Spleen (tissue), 11 donors: ENCODE results near the gene AOAH. TPM values are rescaled to one million over a fixed set of nuclear protein-coding genes. Genes with fewer than 3 reads are reported as not detected.
"Not testable (repeated sequence)": the region's sequence is repeated elsewhere in the genome, so short reads cannot be mapped to it uniquely, and the experiment has no call there.

Source experiments
- DNase-seq: peaks from one replicate; pipeline ENCODE4 v3.0.0-alpha.2; 2020
- H3K27ac ChIP-seq, 8 donors: fragments of 200-600 bp; sonication (generic) in 7 of 8; 1 replicate in 4 of 8; 2 replicates in 4 of 8; pipeline versions ENCODE4 v1.5.0 to v1.8.0; 2016 to 2021; ENCODE audit warnings: inconsistent platforms in 4 of 8, mild to moderate bottlenecking in 4 of 8, moderate library complexity in 1 of 8
- H3K27me3 ChIP-seq, 7 donors: fragments of 200-600 bp; sonication (generic) in 6 of 7; replicated peaks in 1 of 7; 1 replicate in 4 of 7; 2 replicates in 3 of 7; pipeline versions ENCODE4 v1.5.0 to v1.8.0; 2016 to 2021; ENCODE audit warnings: inconsistent platforms in 3 of 7, mild to moderate bottlenecking in 1 of 7
- H3K36me3 ChIP-seq, 6 donors: fragments of 200-600 bp; sonication (generic) in 5 of 6; 1 replicate in 4 of 6; 2 replicates in 2 of 6; pipeline versions ENCODE4 v1.5.0 to v1.8.0; 2016 to 2021; ENCODE audit warnings: inconsistent platforms in 2 of 6
- H3K4me1 ChIP-seq, 6 donors: fragments of 200-600 bp; sonication (generic) in 5 of 6; 1 replicate in 3 of 6; 2 replicates in 3 of 6; pipeline versions ENCODE4 v1.5.0 to v1.8.0; 2016 to 2021; ENCODE audit warnings: inconsistent platforms in 3 of 6
- H3K4me3 ChIP-seq, 8 donors: fragments of 200-600 bp; sonication (generic) in 7 of 8; 1 replicate in 4 of 8; 2 replicates in 4 of 8; pipeline versions ENCODE4 v1.5.0 to v1.8.0; 2016 to 2021; ENCODE audit warnings: inconsistent platforms in 4 of 8, mild to moderate bottlenecking in 4 of 8, moderate library complexity in 2 of 8
- H3K9me3 ChIP-seq, 8 donors: fragments of 200-600 bp; sonication (generic) in 7 of 8; 1 replicate in 4 of 8; 2 replicates in 4 of 8; pipeline versions ENCODE4 v1.5.0 to v1.8.0; 2016 to 2021; ENCODE audit warnings: inconsistent platforms in 4 of 8
- CTCF ChIP-seq, 11 experiments: fragments of 200-600 bp in 7 of 11; fragments of 450-650 bp in 4 of 11; sonication (generic) in 4 of 11; IDR thresholded peaks in 8 of 11; conservative IDR thresholded peaks in 3 of 11; 1 replicate in 7 of 11; 2 replicates in 4 of 11; pipeline versions ENCODE4 v1.4.0 to v1.8.0; 2016 to 2021; ENCODE audit warnings: antibody characterized with exemption in 11 of 11, inconsistent platforms in 4 of 11, mild to moderate bottlenecking in 1 of 11
- POLR2A ChIP-seq, 3 donors: fragments of 450-650 bp; IDR thresholded peaks; one replicate each; pipeline ENCODE4 v1.5.1; 2017; ENCODE audit warnings: antibody characterized with exemption in 3 of 3, mild to moderate bottlenecking in 1 of 3
- POLR2AphosphoS5 ChIP-seq, 3 donors: sonication (generic); formaldehyde crosslinking; IDR thresholded peaks; one replicate each; pipeline ENCODE4 v1.5.1; 2017; ENCODE audit warnings: antibody characterized with exemption in 3 of 3
- WGBS, 5 donors: extraction: QIAGEN DNeasy Blood & Tissue Kit in 3 of 5; methylation state at CpG; one replicate each; pipeline versions ENCODE4 v1.1.5 to v1.1.7; 2013 to 2018; 5-methylcytosine and 5-hydroxymethylcytosine counted together
- intact Hi-C: fragments of 100-400 bp; cut with DNase I; formaldehyde crosslinking; loops from one replicate; pipeline ENCODE4 v1.15.0; 2023; ENCODE audit warnings: low total_unique reads
- polyA plus RNA-seq, 3 donors: library from polyadenylated mRNA; stranded (reverse); fragments of 200-250 nt; gene quantifications; one replicate each; pipeline ENCODE4 v1.2.1, GENCODE V29; 2013
- total RNA-seq, 7 donors: library from RNA; depleted of rRNA in 3 of 7; stranded (reverse); fragments of >200 nt in 3 of 7; fragmentation: NEBNext Ultra II Directional in 4 of 7; extraction: Animal tissue kit (Norgen Biotek cat#: 25700) in 4 of 7; gene quantifications; one replicate each; pipeline versions ENCODE4 v1.1.0 to v1.2.1, GENCODE V29; 2016 to 2021
- donor health status: healthy with polysubstance abuse.
- donor health status: DM: no; HTN: no; CAD: no; lungs with moderate emphysema.
- donor health status: DM: no; HTN: no; CAD: no.
- donor health status: Bipolar disorder and iron deficiency.
- donor health status: healthy.
- donor health status: DM: no; HTN: no; CAD: no.
- donor health status: DM: yes; HTN: yes; CAD: no.

The AOAH gene
- total and polyA plus RNA-seq, 10 donors, result 30.3 to 316 (median 191) TPM

- intact Hi-C loops, result no loop called here
- Histone ChIP-seq H3K4me1 (peaks cover 0 to 37% (median 0%) of the 10 kb centered on the region in 6 donors), H3K27ac (no peak overlapping the region), H3K4me3 (no peak overlapping the region), H3K27me3 (no peaks in the 10 kb centered on the region), H3K9me3 (peaks cover 0 to 23% (median 10%) of the 10 kb centered on the region in 8 donors), H3K36me3 (peaks cover 0 to 14% (median 0%) of the 10 kb centered on the region in 6 donors)
- TF ChIP-seq POLR2AphosphoS5 (IDR thresholded peaks at IDR 0.05), result no peak
- TF ChIP-seq CTCF (IDR thresholded peaks at IDR 0.05 in 8 of 11, conservative IDR thresholded peaks at IDR 0.05 in 3 of 11), result no peak
- no peak for TF ChIP-seq POLR2A (IDR thresholded peaks at IDR 0.05)
- no peak for DNase-seq
- WGBS, 5 donors, result 77 to 92% (median 87%) methylated on average over 3 of the region's 3 CpGs
Measured at GRCh38 chr7:36707465-36707864, 16.8 kb downstream of the AOAH start.

- DNase-seq, H3K27me3 ChIP-seq, H3K4me3 ChIP-seq, intact Hi-C loops, H3K36me3 ChIP-seq, H3K27ac ChIP-seq: not testable (repeated sequence)
- Histone ChIP-seq H3K4me1 (peaks cover 0 to 17% (median 0%) of the 10 kb centered on the region in 6 donors), H3K9me3 (peaks cover 0 to 23% (median 10%) of the 10 kb centered on the region in 8 donors)
- WGBS, 5 donors, result 90 to 98% (median 93%) methylated on average over 5 of the region's 5 CpGs
Measured at GRCh38 chr7:36703860-36704259, 20.4 kb downstream of the AOAH start.

DNA sequence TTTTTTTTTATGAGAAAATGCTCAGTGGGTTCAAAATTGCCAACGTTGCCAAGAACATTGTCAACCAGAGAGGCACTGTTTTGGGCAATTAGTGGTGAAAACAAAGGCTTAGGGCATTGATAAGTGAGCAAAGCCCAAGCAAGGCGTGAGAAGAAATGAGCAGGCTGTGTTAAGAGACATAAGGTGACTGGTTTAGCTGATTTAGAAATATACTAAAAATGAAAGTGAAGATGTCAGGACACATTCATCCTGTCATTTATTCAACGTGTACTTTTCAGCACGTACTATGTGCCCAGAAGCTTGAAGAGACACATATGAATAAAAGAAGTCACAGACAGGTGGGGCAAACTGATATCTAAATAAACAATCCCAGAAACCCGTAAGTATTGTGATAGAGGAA, 31.8 kb downstream of the AOAH start:
- TF ChIP-seq CTCF (IDR thresholded peaks at IDR 0.05 in 8 of 11, conservative IDR thresholded peaks at IDR 0.05 in 3 of 11) (no peak), POLR2AphosphoS5 (IDR thresholded peaks at IDR 0.05) (no peak), POLR2A (IDR thresholded peaks at IDR 0.05) (no peak)
- DNase-seq, result no peak
- WGBS, 5 donors, result 60 to 79% (median 67%) methylated on average over 5 of the region's 5 CpGs
- H3K27ac ChIP-seq, result peak overlapping the region in 5 of 8 donors; percentile 16 to 66 (median 52)
- H3K4me3 ChIP-seq, result no peak overlapping the region
- intact Hi-C loops, result no loop called here
- H3K27me3 ChIP-seq, result no peaks in the 10 kb centered on the region
- H3K36me3 ChIP-seq, result peaks cover 0 to 26% (median 0%) of the 10 kb centered on the region in 6 donors
- peaks cover 0 to 70% (median 13%) of the 10 kb centered on the region in 6 donors for H3K4me1 ChIP-seq
- no peaks in the 10 kb centered on the region for H3K9me3 ChIP-seq

GRCh38 chr7:36691983-36692382, 32.3 kb downstream of the AOAH start:
- H3K36me3 ChIP-seq, result peaks cover 0 to 30% (median 0%) of the 10 kb centered on the region in 6 donors
- no peaks in the 10 kb centered on the region for H3K9me3 ChIP-seq
- no peaks in the 10 kb centered on the region for H3K27me3 ChIP-seq
- H3K4me3 ChIP-seq, result no peak overlapping the region
- H3K4me1 ChIP-seq, result peaks cover 0 to 74% (median 13%) of the 10 kb centered on the region in 6 donors
- peak overlapping the region in 5 of 8 donors; percentile 16 to 66 (median 52) for H3K27ac ChIP-seq
- no peak for DNase-seq
- WGBS, 5 donors, result 62 to 88% (median 84%) methylated on average over 3 to 4 of the region's 4 CpGs
- intact Hi-C loops, result no loop called here
- TF ChIP-seq CTCF (IDR thresholded peaks at IDR 0.05 in 8 of 11, conservative IDR thresholded peaks at IDR 0.05 in 3 of 11) (no peak), POLR2A (IDR thresholded peaks at IDR 0.05) (no peak), POLR2AphosphoS5 (IDR thresholded peaks at IDR 0.05) (no peak)
